HG03108 (cell line): ENCODE measurements around the gene BTLA.
A peak's percentile ranks its signal among the peaks of the same experiment; 100 is the strongest.
"Not testable (repeated sequence)": the region's sequence is repeated elsewhere in the genome, so short reads cannot be mapped to it uniquely, and the experiment has no call there.

Experiments used
- ATAC-seq: cut with Tn5 transposase; IDR thresholded peaks from one replicate; pipeline ENCODE4 v1.9.1; 2021; ENCODE audit warnings: moderate library complexity; ENCODE audit not compliant: unreplicated experiment

The BTLA gene

GRCh38 chr3:112492124-112492523 is 7.1 kb downstream of the BTLA start:
- ATAC-seq = no peak

- no peak for ATAC-seq
These were observed 7.9 kb downstream of the BTLA start for GRCh38 chr3:112491373-112491772.

GRCh38 chr3:112489674-112490479 is 9.4 kb downstream of the BTLA start:
- ATAC-seq = no peak

GRCh38 chr3:112486811-112487505 is 12.3 kb downstream of the BTLA start:
- ATAC-seq = no peak

GRCh38 chr3:112484352-112484751 is 14.9 kb downstream of the BTLA start:
- no peak for ATAC-seq

GRCh38 chr3:112482675-112483074 is 16.6 kb downstream of the BTLA start:
- no peak for ATAC-seq

- ATAC-seq = no peak
These were observed 18.0 kb downstream of the BTLA start for GRCh38 chr3:112481302-112481721.

GRCh38 chr3:112477891-112478290 is 21.4 kb downstream of the BTLA start:
- ATAC-seq = no peak

- no peak for ATAC-seq
These were observed 22.9 kb downstream of the BTLA start for GRCh38 chr3:112476346-112476745.

GRCh38 chr3:112474796-112475195 is 24.5 kb downstream of the BTLA start:
- no peak for ATAC-seq

- no peak for ATAC-seq
These were observed 26.6 kb downstream of the BTLA start for GRCh38 chr3:112472691-112473090.

- no peak for ATAC-seq
These were observed 27.5 kb downstream of the BTLA start for GRCh38 chr3:112471596-112472325.

GRCh38 chr3:112470788-112471187 is 28.5 kb downstream of the BTLA start:
- no peak for ATAC-seq

- ATAC-seq = no peak
These were observed 29.6 kb downstream of the BTLA start for GRCh38 chr3:112469671-112470070.

- no peak for ATAC-seq
These were observed 31.7 kb downstream of the BTLA start for GRCh38 chr3:112467539-112467938.

- no peak for ATAC-seq
These were observed 33.3 kb downstream of the BTLA start for GRCh38 chr3:112466020-112466419.

GRCh38 chr3:112464264-112464663 is 35.0 kb downstream of the BTLA start:
- peak; percentile 39 for ATAC-seq

- ATAC-seq = peak; percentile 31
These were observed 36.0 kb downstream of the BTLA start for GRCh38 chr3:112463250-112463649.

GRCh38 chr3:112461787-112462186 is 37.5 kb downstream of the BTLA start:
- ATAC-seq = not testable (repeated sequence)

GRCh38 chr3:112460519-112461195 is 38.6 kb downstream of the BTLA start:
- peak; percentile 59 for ATAC-seq

GRCh38 chr3:112459750-112460149 is 39.5 kb downstream of the BTLA start:
- no peak for ATAC-seq
